IMR-90 (cell line): ENCODE measurements around the gene ATG9B. TPM values are rescaled to one million over a fixed set of nuclear protein-coding genes. Genes with fewer than 3 reads are reported as not detected.

Experiments
- ATAC-seq: fragments of 200-7000 bp; cut with Tn5 transposase; 2 replicates; pipeline ENCODE4 v1.9.1; 2020; ENCODE audit warnings: low read depth, mild to moderate bottlenecking, moderate library complexity
- BruUV-seq: library from RNA; stranded (reverse); fragments of 400-500 nt; replicated peaks from 2 replicates; lab custom pipeline; 2021; lab: Mats Ljungman, UMichigan
- CTCF ChIA-PET: fragments of 300-600 bp; formaldehyde crosslinking; extraction: SDS; loops from one replicate; lab custom pipeline; 2021; ENCODE audit warnings: antibody characterized with exemption; lab: Yijun Ruan, JAX
- POLR2A ChIA-PET: fragments of 300-600 bp; sonication (Branson Sonifier 250); formaldehyde crosslinking; loops from one replicate; lab custom pipeline; 2022; ENCODE audit warnings: antibody characterized with exemption; ENCODE audit not compliant: unreplicated experiment; lab: Charles Lee
- DNase-seq: peaks from one replicate; pipeline ENCODE4 v3.0.0; 2013
- H2AFZ ChIP-seq: replicated peaks from 2 replicates; pipeline ENCODE3; 2013; ENCODE audit warnings: low read length, mild to moderate bottlenecking; ENCODE audit not compliant: poor library complexity
- H2AK5ac ChIP-seq: 2 replicates; pipeline ENCODE4 v1.6.1; 2013; ENCODE audit warnings: low read depth, low read length, inconsistent platforms
- H2AK9ac ChIP-seq: replicated peaks from 2 replicates; pipeline ENCODE3; 2013; ENCODE audit warnings: mild to moderate bottlenecking, low read depth, low read length, moderate library complexity; ENCODE audit not compliant: poor library complexity
- H2BK120ac ChIP-seq: 2 replicates; pipeline ENCODE4 v1.6.1; 2013; ENCODE audit warnings: low read depth, low read length, inconsistent platforms
- H2BK15ac ChIP-seq: 3 replicates; pipeline ENCODE4 v1.6.1; 2013; ENCODE audit warnings: low read depth, low read length, inconsistent platforms
- H2BK20ac ChIP-seq: 2 replicates; pipeline ENCODE4 v1.6.1; 2013; ENCODE audit warnings: low read depth, mild to moderate bottlenecking, inconsistent platforms, low read length, moderate library complexity
- H2BK5ac ChIP-seq: 2 replicates; pipeline ENCODE4 v1.6.1; 2013; ENCODE audit warnings: mild to moderate bottlenecking, low read depth, low read length, inconsistent platforms; ENCODE audit not compliant: poor library complexity, severe bottlenecking
- H3K14ac ChIP-seq: replicated peaks from 2 replicates; pipeline ENCODE4 v1.6.1; 2013; ENCODE audit warnings: low read depth, low read length, inconsistent platforms
- H3K18ac ChIP-seq: 2 replicates; pipeline ENCODE4 v1.6.1; 2013; ENCODE audit warnings: low read depth, low read length, control low read depth
- H3K23ac ChIP-seq: 2 replicates; pipeline ENCODE4 v1.6.1; 2013; ENCODE audit warnings: low read depth, low read length, inconsistent platforms
- H3K27ac ChIP-seq: 2 replicates; pipeline ENCODE4 v1.5.1; 2013; ENCODE audit warnings: mild to moderate bottlenecking, control low read depth, low read length; ENCODE audit not compliant: insufficient read depth
- H3K27me3 ChIP-seq: 2 replicates; pipeline ENCODE4 v1.6.1; 2013; ENCODE audit warnings: low read length; ENCODE audit not compliant: control insufficient read depth, insufficient read depth
- H3K36me3 ChIP-seq: 2 replicates; pipeline ENCODE4 v1.6.1; 2013; ENCODE audit warnings: low read length, mixed read lengths; ENCODE audit not compliant: control insufficient read depth, insufficient read depth
- H3K4ac ChIP-seq: 2 replicates; pipeline ENCODE4 v1.6.1; 2013; ENCODE audit warnings: low read depth, low read length, inconsistent platforms
- H3K4me1 ChIP-seq: 2 replicates; pipeline ENCODE4 v1.6.1; 2013; ENCODE audit warnings: low read length, mixed read lengths; ENCODE audit not compliant: control insufficient read depth, insufficient read depth
- H3K4me2 ChIP-seq: 2 replicates; pipeline ENCODE4 v1.6.1; 2013; ENCODE audit warnings: low read depth, mild to moderate bottlenecking, control low read depth, low read length, moderate library complexity
- H3K4me3 ChIP-seq: 2 replicates; pipeline ENCODE4 v1.5.1; 2013; ENCODE audit warnings: low read depth, mild to moderate bottlenecking, control low read depth, low read length, moderate library complexity; ENCODE audit not compliant: insufficient read depth
- H3K56ac ChIP-seq: 2 replicates; pipeline ENCODE4 v1.6.1; 2013; ENCODE audit warnings: low read length, inconsistent platforms; ENCODE audit not compliant: insufficient read depth; ENCODE audit errors: extremely low read depth
- H3K79me1 ChIP-seq, 2 experiments: 2 replicates each; pipeline ENCODE4 v1.6.1; 2013; ENCODE audit warnings: low read length in 2 of 2, inconsistent platforms in 1 of 2, low read depth in 1 of 2
- H3K9ac ChIP-seq: 2 replicates; pipeline ENCODE4 v1.6.1; 2013; ENCODE audit warnings: low read depth, low read length, control low read depth
- H3K9me1 ChIP-seq: 2 replicates; pipeline ENCODE4 v1.6.1; 2013; ENCODE audit warnings: low read length, inconsistent platforms; ENCODE audit not compliant: insufficient read depth
- H3K9me3 ChIP-seq: 2 replicates; pipeline ENCODE4 v1.6.1; 2013; ENCODE audit warnings: low read length; ENCODE audit not compliant: control insufficient read depth, insufficient read depth
- H4K20me1 ChIP-seq: 2 replicates; pipeline ENCODE4 v1.6.1; 2013; ENCODE audit warnings: low read length, inconsistent platforms; ENCODE audit not compliant: insufficient read depth
- H4K5ac ChIP-seq: 2 replicates; pipeline ENCODE4 v1.6.1; 2013; ENCODE audit warnings: mild to moderate bottlenecking, low read depth, low read length, control low read depth
- H4K8ac ChIP-seq, 2 experiments: 2 replicates each; pipeline ENCODE4 v1.6.1; 2013; ENCODE audit warnings: low read depth in 2 of 2, low read length in 2 of 2, control low read depth in 1 of 2, inconsistent platforms in 1 of 2
- H4K91ac ChIP-seq: 2 replicates; pipeline ENCODE4 v1.6.1; 2013; ENCODE audit warnings: low read depth, low read length, inconsistent platforms; ENCODE audit not compliant: insufficient read depth
- BHLHE40 ChIP-seq: fragments of 150-350 bp; IDR thresholded peaks from 2 replicates; pipeline ENCODE4 v1.6.1; 2016; ENCODE audit warnings: mild to moderate bottlenecking, low read depth, low read length
- CEBPB ChIP-seq: IDR thresholded peaks from 2 replicates; pipeline ENCODE4 v1.6.1; 2012; ENCODE audit warnings: low read depth, low read length, improper control_type of control experiment
- CHD1 ChIP-seq: IDR thresholded peaks from 2 replicates; pipeline ENCODE4 v1.6.1; 2012; ENCODE audit warnings: low read depth, low read length, improper control_type of control experiment
- MAZ ChIP-seq: IDR thresholded peaks from 2 replicates; pipeline ENCODE4 v1.6.1; 2012; ENCODE audit warnings: low read depth, mild to moderate bottlenecking, low read length, improper control_type of control experiment, moderate library complexity, borderline replicate concordance
- MXI1 ChIP-seq: IDR thresholded peaks from 2 replicates; pipeline ENCODE4 v1.6.1; 2012; ENCODE audit warnings: low read depth, mild to moderate bottlenecking, low read length, moderate library complexity, borderline replicate concordance
- NFE2L2 ChIP-seq: fragments of 150-350 bp; IDR thresholded peaks from 2 replicates; pipeline ENCODE4 v1.6.1; 2016; ENCODE audit warnings: low read depth, mild to moderate bottlenecking, low read length
- RCOR1 ChIP-seq: IDR thresholded peaks from 2 replicates; pipeline ENCODE4 v1.6.1; 2012; ENCODE audit warnings: mild to moderate bottlenecking, low read length, improper control_type of control experiment; ENCODE audit not compliant: insufficient replicate concordance
- SMC3 ChIP-seq: fragments of 150-350 bp; IDR thresholded peaks from 2 replicates; pipeline ENCODE4 v1.6.1; 2016; ENCODE audit warnings: low read depth, mild to moderate bottlenecking, antibody characterized with exemption, low read length, moderate library complexity
- WGBS, 2 experiments: methylation state at CpG; one replicate each; pipeline versions ENCODE4 v1.1.5 to v1.1.7; 2013; ENCODE audit warnings: missing lambda C conversion rate in 2 of 2; ENCODE audit not compliant: insufficient read length in 1 of 2; ENCODE audit errors: extremely low coverage in 2 of 2; 5-methylcytosine and 5-hydroxymethylcytosine counted together
- dilution Hi-C: fragments of 300-500 bp; cut with HindIII; formaldehyde crosslinking; loops from one replicate; pipeline ENCODE4 v1.14.3; 2018; ENCODE audit warnings: low sequenced_read_pairs; ENCODE audit not compliant: unreplicated experiment
- in situ Hi-C: fragments of 300-500 bp; cut with MboI; formaldehyde crosslinking; loops from 3 replicates; pipeline ENCODE4 v1.14.3; 2019; ENCODE audit warnings: low sequenced_read_pairs, inconsistent platforms, mixed read lengths
- intact Hi-C: fragments of 100-400 bp; cut with micrococcal nuclease; formaldehyde crosslinking; loops from 2 replicates; pipeline ENCODE4 v1.10.0; 2022
- polyA plus RNA-seq, 3 experiments: library from polyadenylated mRNA; depleted of rRNA; stranded (reverse); fragments of >200 nt; gene quantifications; 2 replicates each; pipeline ENCODE4 v1.2.3, GENCODE V29; 2012; ENCODE audit warnings: low replicate concordance in 1 of 3
- total RNA-seq: library from RNA; depleted of rRNA; stranded (reverse); fragments of >200 nt; gene quantifications from 2 replicates; pipeline ENCODE4 v1.2.3, GENCODE V29; 2012
- TF ChIP-seq, protein P1 (sequence below): fragments of 150-350 bp; IDR thresholded peaks from 2 replicates; pipeline ENCODE4 v1.6.1; 2017; ENCODE audit warnings: mild to moderate bottlenecking, antibody characterized with exemption, low read length, low read depth
- TF ChIP-seq, protein P2 (sequence below): conservative IDR thresholded peaks from 2 replicates; pipeline ENCODE4 v1.5.1; 2012; ENCODE audit warnings: mild to moderate bottlenecking, low read depth, low read length, improper control_type of control experiment
- TF ChIP-seq, protein P3 (sequence below): fragments of 150-350 bp; IDR thresholded peaks from 2 replicates; pipeline ENCODE4 v1.6.1; 2016; ENCODE audit warnings: low read depth, mild to moderate bottlenecking, low read length, moderate library complexity, borderline replicate concordance

Gene ATG9B
- total and polyA plus RNA-seq, 2 of the 4 experiments (the other 2 are of a cell fraction), result 0.18 to 0.91 TPM

DNA sequence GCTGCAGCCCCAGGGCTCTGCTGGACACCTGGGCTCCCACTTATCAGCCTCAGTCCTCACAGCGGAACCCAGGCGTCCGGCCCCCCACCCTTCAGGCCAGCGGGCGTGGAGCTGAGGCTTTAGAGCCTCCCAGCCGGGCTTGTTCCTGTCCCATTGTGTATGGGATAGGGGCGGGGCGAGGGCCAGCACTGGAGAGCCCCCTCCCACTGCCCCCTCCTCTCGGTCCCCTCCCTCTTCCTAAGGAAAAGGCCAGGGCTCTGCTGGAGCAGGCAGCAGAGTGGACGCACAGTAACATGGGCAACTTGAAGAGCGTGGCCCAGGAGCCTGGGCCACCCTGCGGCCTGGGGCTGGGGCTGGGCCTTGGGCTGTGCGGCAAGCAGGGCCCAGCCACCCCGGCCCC is 30.8 kb downstream of the ATG9B start (continued):
- TF ChIP-seq, protein P1, sequence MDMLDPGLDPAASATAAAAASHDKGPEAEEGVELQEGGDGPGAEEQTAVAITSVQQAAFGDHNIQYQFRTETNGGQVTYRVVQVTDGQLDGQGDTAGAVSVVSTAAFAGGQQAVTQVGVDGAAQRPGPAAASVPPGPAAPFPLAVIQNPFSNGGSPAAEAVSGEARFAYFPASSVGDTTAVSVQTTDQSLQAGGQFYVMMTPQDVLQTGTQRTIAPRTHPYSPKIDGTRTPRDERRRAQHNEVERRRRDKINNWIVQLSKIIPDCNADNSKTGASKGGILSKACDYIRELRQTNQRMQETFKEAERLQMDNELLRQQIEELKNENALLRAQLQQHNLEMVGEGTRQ, result no peak
- no peak for TF ChIP-seq NFE2L2
- no peak for TF ChIP-seq MAZ

DNA sequence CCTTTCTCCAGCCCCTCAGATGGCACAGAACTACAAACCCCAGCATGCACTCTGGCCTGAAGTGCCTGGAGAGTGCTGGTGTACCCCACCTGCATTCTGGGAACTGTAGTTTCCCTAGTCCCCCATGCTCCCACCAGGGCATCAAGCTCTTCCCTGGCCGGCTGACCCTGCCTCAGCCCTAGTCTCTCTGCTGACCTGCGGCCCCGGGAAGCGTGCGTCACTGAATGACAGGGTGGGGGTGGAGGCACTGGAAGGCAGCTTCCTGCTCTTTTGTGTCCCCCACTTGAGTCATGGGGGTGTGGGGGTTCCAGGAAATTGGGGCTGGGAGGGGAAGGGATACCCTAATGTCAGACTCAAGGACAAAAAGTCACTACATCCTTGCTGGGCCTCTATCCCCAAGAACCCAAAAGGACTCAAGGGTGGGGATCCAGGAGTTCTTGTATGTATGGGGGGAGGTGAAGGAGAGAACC is 31.4 kb downstream of the ATG9B start:
- H4K20me1 ChIP-seq, result no peaks in the 10 kb centered on the region
- POLR2A ChIA-PET, result no interaction called here
- TF ChIP-seq CHD1 (no peak), SMC3 (no peak), BHLHE40 (no peak), NFE2L2 (no peak), CEBPB (no peak), RCOR1 (no peak), MAZ (no peak), MXI1 (no peak)
- TF ChIP-seq, protein P2, sequence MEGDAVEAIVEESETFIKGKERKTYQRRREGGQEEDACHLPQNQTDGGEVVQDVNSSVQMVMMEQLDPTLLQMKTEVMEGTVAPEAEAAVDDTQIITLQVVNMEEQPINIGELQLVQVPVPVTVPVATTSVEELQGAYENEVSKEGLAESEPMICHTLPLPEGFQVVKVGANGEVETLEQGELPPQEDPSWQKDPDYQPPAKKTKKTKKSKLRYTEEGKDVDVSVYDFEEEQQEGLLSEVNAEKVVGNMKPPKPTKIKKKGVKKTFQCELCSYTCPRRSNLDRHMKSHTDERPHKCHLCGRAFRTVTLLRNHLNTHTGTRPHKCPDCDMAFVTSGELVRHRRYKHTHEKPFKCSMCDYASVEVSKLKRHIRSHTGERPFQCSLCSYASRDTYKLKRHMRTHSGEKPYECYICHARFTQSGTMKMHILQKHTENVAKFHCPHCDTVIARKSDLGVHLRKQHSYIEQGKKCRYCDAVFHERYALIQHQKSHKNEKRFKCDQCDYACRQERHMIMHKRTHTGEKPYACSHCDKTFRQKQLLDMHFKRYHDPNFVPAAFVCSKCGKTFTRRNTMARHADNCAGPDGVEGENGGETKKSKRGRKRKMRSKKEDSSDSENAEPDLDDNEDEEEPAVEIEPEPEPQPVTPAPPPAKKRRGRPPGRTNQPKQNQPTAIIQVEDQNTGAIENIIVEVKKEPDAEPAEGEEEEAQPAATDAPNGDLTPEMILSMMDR, result no peak
- TF ChIP-seq, protein P3, sequence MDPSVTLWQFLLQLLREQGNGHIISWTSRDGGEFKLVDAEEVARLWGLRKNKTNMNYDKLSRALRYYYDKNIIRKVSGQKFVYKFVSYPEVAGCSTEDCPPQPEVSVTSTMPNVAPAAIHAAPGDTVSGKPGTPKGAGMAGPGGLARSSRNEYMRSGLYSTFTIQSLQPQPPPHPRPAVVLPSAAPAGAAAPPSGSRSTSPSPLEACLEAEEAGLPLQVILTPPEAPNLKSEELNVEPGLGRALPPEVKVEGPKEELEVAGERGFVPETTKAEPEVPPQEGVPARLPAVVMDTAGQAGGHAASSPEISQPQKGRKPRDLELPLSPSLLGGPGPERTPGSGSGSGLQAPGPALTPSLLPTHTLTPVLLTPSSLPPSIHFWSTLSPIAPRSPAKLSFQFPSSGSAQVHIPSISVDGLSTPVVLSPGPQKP, result no peak
- no TSS peak for BruUV-seq
- no peaks in the 10 kb centered on the region for H3K36me3 ChIP-seq
- ATAC-seq (peak; percentile 63), DNase-seq (no peak)
- no peak overlapping the region for H2BK120ac ChIP-seq
- intact Hi-C loops, result no loop called here
- no peak overlapping the region for H3K4me2 ChIP-seq
- WGBS, 2 experiments, result no CpG with 5 or more reads among the region's 5 CpGs
- no peak overlapping the region for H3K4ac ChIP-seq
- CTCF ChIA-PET, result interaction anchor here (1.1 to 2.1 kb wide), 2 partner anchors 30 to 95 kb away, joined by 3 to 7 read pairs; no protein-coding TSS in a partner anchor
- no peak overlapping the region for H3K27ac ChIP-seq
- no peak overlapping the region for H3K9ac ChIP-seq
- peaks cover 10% of the 10 kb centered on the region for H3K9me3 ChIP-seq
- H3K14ac ChIP-seq, result no peak overlapping the region
- H2AK5ac ChIP-seq, result no peak overlapping the region
- H3K56ac ChIP-seq, result no peak overlapping the region
- no peak overlapping the region for H2AK9ac ChIP-seq
- H3K18ac ChIP-seq, result no peak overlapping the region
- H2BK15ac ChIP-seq, result no peak overlapping the region
- H3K9me1 ChIP-seq, result no peaks in the 10 kb centered on the region
- in situ Hi-C loops, result loop anchor here (25.0 kb wide), 1 partner anchor 581 kb away; a partner anchor contains a TSS
- H3K23ac ChIP-seq, result no peak overlapping the region
- dilution Hi-C loops, result no loop called here
- peaks cover 5% of the 10 kb centered on the region; the same call in 1 of the 2 replicates for H3K27me3 ChIP-seq
- no peak overlapping the region for H4K8ac ChIP-seq
- H2AFZ ChIP-seq, result peak overlapping the region; percentile 33
- no peak overlapping the region for H3K4me3 ChIP-seq
- H3K4me1 ChIP-seq, result peaks cover 4% of the 10 kb centered on the region; the same call in 1 of the 2 replicates
- no peak overlapping the region for H2BK20ac ChIP-seq
- H4K91ac ChIP-seq, result no peak overlapping the region
- no peak overlapping the region for H4K5ac ChIP-seq
- H3K79me1 ChIP-seq, result no peaks in the 10 kb centered on the region
- no peak overlapping the region for H2BK5ac ChIP-seq
